Dermis microvascular lymphatic vessel endothelial cell (primary cell): Measurements from ENCODE around the gene AFF3. TPM values are rescaled to one million over a fixed set of nuclear protein-coding genes. Genes with fewer than 3 reads are reported as not detected.
"Not testable (repeated sequence)": the region's sequence is repeated elsewhere in the genome, so short reads cannot be mapped to it uniquely, and the experiment has no call there.

Source experiments
- DNase-seq, 2 donors: peaks; one replicate each; pipeline versions ENCODE4 v3.0.0 to v3.0.0-alpha.2; 2010; ENCODE audit warnings: low read depth in 2 of 2
- total RNA-seq: library from RNA; depleted of rRNA; stranded (reverse); fragments of >200 nt; gene quantifications from 2 replicates; pipeline ENCODE4 v1.2.1, GENCODE V29; 2014

The AFF3 gene
- total RNA-seq, 1 donor from 2014 or later = under 0.01 TPM

DNA sequence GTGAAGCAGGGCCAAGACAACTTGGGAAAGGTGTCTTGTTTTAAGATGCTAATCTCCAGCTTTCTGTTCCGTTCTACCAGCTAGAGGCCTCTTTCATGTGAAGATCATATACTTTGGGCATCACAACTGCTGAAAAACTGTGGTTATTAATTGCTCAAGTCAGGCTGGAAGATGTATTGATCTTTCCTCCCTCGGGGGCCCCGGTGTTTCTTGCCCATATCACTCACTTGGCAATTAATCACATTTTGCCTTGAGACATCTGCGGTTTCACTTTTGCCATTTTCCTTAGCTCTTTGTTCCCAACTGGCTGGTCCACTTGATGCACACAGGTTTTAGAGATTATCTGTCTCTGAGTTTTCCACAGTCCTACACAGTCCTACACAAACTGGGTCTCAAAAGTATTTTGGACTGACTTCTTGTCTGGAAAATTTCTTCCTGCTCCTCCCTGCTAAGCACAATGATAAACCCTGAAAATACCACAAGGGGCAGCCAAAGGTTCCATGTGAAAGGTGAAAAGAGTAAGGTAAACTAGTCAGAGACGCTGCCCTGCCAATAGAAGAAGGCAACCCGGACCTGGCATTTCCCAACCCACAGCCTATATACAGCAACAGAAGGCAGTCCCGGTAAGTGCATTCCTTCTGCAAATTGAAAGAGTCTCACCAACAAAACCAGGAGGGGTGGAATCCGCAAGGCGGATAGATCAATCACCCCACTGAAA lies 181.0 kb downstream of the AFF3 start:
- no peak for DNase-seq

GRCh38 chr2:99960790-99961189 lies 181.6 kb downstream of the AFF3 start:
- no peak for DNase-seq

DNA sequence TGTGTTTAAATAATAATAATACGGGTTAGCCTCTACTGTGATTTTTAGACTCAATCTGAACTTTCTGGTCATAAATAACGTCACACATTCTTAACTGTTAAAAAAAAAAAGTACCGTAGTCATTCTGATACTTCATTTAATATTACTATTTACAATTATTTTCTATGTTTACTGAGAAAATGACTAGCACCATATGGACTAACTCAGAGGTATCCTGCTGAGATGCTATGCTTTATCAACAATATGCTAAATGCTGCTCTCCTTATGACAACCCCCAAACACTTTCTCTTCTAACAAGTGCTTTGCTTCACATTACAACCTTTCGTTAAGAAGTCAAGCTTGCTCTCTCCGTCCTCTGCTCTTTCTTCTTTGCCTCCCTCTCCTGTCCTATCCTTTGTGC lies 182.1 kb downstream of the AFF3 start:
- no peak for DNase-seq

- DNase-seq = no peak
These were observed 183.0 kb downstream of the AFF3 start for GRCh38 chr2:99959261-99960014.

GRCh38 chr2:99957332-99958133 lies 184.9 kb downstream of the AFF3 start:
- no peak for DNase-seq

- no peak for DNase-seq
These were observed 186.0 kb downstream of the AFF3 start for GRCh38 chr2:99956232-99957030.

DNA sequence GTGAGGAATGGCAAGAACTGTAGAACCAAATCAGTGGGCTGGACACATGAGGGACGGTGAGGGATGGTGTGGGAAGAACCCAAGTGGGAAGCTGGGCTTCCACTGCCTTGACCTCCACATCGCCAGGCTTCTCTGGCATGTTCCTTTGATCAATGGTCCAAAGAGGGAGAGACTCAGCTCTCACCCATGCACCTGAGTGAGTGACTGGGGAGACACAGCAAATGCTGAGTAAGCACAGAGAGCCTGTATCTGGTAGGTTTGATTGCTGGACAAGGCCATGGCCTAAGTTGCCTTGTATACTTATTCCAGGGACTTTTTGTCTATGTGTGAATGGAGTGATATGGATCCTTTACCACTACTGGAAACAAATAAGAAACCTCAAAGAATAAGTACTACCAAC lies 188.6 kb downstream of the AFF3 start:
- DNase-seq = no peak

DNA sequence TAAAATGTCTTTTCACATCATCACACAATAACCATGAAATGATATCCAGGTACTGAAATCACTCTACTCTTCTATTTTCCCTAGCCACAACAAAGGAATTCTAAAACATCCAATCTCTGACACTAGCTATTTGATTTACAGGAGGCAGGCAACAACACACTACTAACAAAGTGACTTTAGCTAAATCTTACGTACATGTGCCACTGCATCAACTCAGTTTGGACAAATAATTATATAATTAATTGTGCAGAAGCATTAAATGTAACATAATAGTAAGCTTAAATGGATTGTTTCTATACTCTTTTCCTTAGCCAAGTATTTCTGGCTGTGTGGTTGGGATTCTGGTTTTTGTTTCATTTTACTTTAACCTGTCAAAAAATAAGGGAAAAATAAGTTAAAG lies 192.4 kb downstream of the AFF3 start:
- DNase-seq = no peak

- no peak for DNase-seq
These were observed 192.9 kb downstream of the AFF3 start for GRCh38 chr2:99949530-99949929.

- DNase-seq = no peak
These were observed 194.4 kb downstream of the AFF3 start for GRCh38 chr2:99948010-99948409.

- not testable (repeated sequence) for DNase-seq
These were observed 195.0 kb downstream of the AFF3 start for GRCh38 chr2:99947366-99947765.

DNA sequence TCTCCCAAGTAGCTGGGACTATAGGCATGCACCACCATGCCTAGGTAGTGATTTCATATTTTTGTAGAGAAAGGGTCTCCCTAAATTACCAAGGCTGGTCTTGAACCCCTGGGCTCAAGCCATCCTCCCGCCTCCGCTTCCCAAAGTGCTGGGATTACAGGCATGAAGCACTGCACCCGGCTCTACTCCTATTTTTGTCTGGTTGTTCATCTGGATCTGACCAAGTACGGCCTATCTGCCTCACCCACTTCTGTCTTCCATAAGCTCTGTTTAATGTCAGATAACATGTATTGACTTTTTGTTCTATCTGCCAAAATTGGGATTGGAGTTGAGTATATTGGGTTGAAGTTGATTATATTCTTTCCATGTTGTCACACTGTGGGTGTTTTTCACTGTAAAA lies 198.4 kb downstream of the AFF3 start:
- DNase-seq = no peak

DNA sequence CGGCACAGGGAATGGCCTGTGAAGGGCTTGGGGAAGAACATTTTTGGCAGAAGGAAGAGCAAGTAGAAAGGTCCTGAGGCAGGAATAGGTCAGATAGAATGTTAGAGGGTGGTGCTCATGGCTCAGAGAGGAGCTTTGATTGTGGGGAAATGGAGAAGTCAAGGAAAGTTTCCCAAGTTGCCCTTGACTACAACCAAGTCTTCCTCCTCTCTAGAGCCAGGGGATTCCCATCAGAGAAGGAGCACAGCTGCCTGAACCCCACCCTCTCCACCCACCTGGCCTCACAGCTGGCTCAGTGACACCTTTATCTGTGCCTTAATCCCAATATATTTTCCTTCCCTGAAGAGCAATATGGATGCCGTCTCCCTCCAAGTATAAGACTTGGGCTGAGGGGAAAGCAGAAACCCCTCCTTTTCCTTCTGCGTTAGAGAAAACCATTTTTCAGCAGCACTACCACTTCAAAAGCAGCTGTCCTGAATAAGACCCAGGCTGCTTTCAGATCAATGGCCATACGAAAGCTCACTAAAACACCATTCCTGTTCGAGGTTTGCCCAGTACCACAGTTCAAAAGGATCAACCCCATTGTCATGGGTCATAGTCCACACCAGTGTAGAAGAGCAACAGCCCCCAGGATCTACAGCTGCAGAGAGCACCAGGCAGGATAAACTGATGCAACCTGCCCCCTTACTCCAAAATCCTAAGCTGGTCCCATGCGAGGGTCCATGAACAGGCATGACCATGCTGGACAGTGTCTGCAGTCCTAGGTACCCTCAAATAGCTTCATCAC lies 199.6 kb downstream of the AFF3 start:
- DNase-seq = no peak

DNA sequence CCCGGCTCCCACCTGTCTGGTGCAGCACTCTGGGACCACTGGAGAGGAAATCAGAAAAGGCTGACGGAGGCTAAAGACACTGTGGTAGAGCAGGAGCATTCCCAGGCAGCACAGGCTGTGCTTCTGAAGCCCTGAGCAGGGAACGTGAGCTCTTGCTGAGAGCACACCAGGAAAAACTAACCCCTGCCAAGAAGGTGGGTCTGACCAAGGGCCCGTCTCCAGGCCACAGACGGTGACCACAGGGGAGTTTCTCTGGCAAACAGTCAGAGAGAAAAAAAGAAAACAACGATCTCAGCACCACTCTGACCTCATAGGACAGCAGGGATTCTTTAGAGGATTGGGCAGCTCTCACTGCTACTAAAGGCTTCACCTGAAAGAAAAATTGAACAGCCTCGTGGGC lies 201.4 kb downstream of the AFF3 start:
- no peak for DNase-seq

- DNase-seq = no peak
These were observed 203.3 kb downstream of the AFF3 start for GRCh38 chr2:99939135-99939534.

DNA sequence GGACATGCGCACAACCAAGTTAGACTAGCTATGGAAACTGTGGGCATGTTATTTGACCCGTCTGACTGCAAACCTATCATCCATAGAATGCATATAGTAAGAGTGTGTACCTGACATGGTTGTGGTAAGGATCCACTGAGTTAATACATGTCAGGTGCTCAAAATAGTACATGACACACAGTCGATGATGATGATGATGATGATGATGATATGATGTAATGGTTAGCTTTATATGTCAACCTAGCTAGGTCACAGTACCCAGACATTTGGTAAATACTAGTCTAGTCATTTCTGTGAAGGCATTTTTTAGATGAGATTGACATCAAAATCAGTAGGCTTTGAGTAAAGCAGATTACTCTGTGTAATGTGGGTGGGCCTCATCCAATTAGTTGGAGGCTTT lies 204.1 kb downstream of the AFF3 start:
- DNase-seq = no peak

GRCh38 chr2:99936065-99936464 lies 206.3 kb downstream of the AFF3 start:
- DNase-seq = no peak

GRCh38 chr2:99935662-99936061 lies 206.7 kb downstream of the AFF3 start:
- DNase-seq = no peak

DNA sequence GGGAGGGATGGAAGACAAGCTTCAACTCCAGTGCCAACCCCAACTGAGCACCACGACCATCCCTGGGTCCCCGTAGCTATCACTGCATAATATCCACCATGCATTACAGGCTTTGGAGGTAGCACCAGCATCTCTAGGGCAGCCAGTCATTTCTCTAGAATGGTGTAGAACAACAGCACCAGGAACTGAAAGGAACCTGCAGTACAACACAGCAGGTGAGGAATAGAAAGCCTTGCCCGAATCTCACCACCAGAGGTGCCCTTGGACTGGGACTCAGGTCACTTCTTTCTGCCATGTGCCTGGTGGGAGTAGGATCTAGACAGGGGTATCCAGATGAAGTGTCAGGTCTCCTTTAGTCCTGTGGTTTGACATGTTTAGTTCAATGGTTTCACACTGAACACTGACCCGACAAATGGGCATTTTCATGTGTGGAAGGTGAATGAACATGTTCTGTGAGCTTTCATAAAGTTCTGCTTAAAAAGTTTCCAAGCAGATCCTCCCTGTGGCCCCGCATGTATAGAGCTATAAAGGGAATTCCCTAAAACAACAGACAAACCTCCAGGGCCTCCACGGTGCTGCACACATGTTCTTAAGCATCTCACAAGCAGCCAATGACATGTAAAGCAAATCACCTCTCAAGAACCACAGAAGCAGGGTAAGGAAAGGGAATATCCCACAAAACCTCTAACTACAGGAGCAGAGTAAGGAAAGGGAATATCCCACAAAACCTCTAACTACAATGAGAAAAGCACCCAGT lies 208.3 kb downstream of the AFF3 start:
- DNase-seq = no peak

- DNase-seq = not testable (repeated sequence)
These were observed 208.9 kb downstream of the AFF3 start for GRCh38 chr2:99933491-99933890.
